NB4 (cell line): Measurements from ENCODE around the gene CEACAM21.

Experiments used
- DNase-seq: peaks from one replicate; pipeline ENCODE4 v3.0.0; 2010; ENCODE audit warnings: low read depth
- H3K4me3 ChIP-seq: one replicate; pipeline ENCODE4 v1.5.1; 2011; ENCODE audit warnings: mild to moderate bottlenecking, low read depth, low read length, moderate library complexity
- MAX ChIP-seq: IDR thresholded peaks from 2 replicates; pipeline ENCODE4 v1.6.1; 2011; ENCODE audit warnings: low read depth, low read length
- MYC ChIP-seq: IDR thresholded peaks from 2 replicates; pipeline ENCODE4 v1.6.1; 2011; ENCODE audit warnings: low read depth, low read length
- POLR2A ChIP-seq: IDR thresholded peaks from 2 replicates; pipeline ENCODE4 v1.6.1; 2011; ENCODE audit warnings: mild to moderate bottlenecking; ENCODE audit not compliant: insufficient read length; ENCODE audit errors: extremely low read depth
- TF ChIP-seq, protein P1 (sequence below): IDR thresholded peaks from one replicate; pipeline ENCODE4 v1.5.1; 2012; ENCODE audit warnings: low read depth, low read length

Gene CEACAM21

DNA sequence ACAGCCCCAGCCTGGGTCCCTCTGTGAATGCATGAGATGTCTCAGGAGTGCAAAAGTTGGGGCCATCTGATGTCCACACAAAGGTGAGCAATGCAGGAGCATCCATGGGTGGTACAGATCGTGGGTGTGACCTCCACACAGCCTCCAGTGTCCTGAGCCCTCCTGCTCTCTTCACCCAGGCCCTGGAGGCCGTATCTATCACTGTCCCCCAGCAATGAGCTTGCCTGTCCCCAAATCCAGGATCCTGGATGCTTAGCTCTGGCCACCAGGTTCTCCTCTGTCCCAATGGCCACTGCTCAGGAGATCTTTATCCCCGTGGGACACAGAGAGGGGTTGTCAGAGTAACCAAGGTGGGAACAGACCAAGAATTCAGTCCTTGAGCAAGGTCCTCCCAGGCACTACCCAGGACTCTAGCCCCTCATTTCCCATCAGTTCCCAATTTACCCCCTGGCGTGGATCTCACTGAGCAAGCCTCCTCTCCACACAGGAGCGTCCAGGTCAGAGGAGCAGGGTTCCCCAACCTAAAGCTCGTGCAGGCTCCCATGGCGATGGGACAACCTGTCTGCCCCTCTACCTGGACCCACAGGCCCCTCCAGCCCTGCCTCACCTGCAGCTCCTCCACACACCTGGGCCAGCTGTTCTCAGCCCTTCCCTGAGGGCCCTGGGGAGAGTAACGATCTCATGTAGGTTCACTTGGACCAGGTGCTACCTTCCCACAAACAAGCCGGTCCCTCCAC, 11.3 kb downstream of the CEACAM21 start:
- TF ChIP-seq, protein P1, sequence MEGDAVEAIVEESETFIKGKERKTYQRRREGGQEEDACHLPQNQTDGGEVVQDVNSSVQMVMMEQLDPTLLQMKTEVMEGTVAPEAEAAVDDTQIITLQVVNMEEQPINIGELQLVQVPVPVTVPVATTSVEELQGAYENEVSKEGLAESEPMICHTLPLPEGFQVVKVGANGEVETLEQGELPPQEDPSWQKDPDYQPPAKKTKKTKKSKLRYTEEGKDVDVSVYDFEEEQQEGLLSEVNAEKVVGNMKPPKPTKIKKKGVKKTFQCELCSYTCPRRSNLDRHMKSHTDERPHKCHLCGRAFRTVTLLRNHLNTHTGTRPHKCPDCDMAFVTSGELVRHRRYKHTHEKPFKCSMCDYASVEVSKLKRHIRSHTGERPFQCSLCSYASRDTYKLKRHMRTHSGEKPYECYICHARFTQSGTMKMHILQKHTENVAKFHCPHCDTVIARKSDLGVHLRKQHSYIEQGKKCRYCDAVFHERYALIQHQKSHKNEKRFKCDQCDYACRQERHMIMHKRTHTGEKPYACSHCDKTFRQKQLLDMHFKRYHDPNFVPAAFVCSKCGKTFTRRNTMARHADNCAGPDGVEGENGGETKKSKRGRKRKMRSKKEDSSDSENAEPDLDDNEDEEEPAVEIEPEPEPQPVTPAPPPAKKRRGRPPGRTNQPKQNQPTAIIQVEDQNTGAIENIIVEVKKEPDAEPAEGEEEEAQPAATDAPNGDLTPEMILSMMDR = no peak
- TF ChIP-seq MAX (no peak), MYC (no peak), POLR2A (no peak)
- no peak for DNase-seq
- H3K4me3 ChIP-seq = no peak overlapping the region

DNA sequence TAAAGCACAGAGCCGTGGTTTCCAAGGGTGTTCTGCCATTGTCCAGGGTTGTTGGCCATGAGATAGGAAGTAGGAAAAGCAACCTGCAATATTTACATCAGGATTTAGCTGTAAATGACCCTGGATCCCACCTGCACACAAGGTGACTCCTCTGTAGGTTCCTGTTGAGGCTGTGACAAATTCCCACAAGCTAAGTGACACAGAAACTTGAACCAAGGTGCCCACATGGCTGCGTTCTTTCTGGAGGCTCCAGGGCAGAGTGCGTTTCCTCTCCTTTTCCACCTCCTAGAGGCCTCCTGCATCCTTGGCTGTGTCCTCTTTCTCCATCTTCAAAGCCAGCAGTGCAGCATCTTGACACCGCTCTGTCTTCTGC, 11.9 kb downstream of the CEACAM21 start:
- TF ChIP-seq MAX = no peak
- no peak for DNase-seq
- H3K4me3 ChIP-seq = no peak overlapping the region

DNA sequence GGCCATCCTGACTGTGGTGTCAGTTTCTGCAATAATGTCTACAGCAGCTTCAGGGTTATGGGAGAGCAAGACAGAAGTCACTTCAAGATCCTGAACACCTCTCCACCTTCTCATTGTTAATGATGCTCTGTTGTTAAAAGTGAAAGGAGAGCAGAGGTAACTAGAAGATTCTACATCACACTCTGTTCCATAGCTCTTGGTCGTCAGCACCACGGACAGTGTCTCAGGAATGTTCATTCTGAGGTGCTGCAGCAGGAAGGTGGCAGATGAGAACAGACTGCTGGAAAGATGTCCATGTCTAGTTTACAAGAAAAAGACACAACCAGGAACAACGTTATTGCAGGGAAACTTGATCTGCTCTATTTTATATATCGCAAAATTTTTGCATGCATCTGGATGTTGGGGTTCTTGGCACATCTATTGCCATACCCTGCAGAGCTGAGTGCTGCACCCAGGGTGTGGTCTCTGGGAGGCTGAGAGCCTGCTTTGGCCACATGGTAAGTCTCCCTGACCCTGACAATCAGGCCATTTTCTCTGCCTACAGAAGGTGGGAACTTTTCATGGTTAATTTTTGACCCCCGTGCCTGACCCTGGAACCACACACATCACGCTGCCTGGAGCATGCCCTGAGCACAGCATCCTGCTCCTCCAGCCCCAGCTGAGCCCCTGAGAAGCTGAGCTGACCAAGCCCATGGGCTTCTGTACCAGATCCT, 12.7 kb downstream of the CEACAM21 start:
- DNase-seq = peak; percentile 15
- TF ChIP-seq MAX = no peak
- TF ChIP-seq, protein P1 = no peak
- TF ChIP-seq MYC = no peak
- TF ChIP-seq POLR2A = no peak
- no peak overlapping the region for H3K4me3 ChIP-seq

DNA sequence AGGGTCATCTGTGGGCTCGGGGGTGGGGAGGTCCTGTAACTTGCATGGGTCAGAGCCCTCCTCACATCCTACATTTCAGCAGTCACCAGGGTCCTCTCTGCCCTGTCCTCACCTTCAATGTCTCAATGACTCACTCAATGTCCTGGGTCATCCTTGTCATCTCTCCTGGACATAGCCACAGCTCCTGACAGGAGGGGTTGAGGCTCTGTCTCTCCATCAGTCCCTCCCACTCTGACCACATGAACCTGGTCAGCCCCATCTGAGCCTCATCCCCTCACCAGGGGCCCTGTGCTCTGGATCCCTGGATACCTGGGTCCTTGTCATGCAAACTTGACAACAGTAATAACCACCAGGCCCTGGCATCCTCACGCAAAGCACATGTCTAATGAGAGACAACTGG, 13.4 kb downstream of the CEACAM21 start:
- no peak for DNase-seq
- TF ChIP-seq MYC (no peak), MAX (no peak), POLR2A (no peak)
- TF ChIP-seq, protein P1 = no peak
- H3K4me3 ChIP-seq = no peak overlapping the region

GRCh38 chr19:41590936-41591335, 15.0 kb downstream of the CEACAM21 start:
- no peak for DNase-seq

More at GRCh38 chr19:41590936-41591335, 15.0 kb downstream of the CEACAM21 start:
- TF ChIP-seq MYC (no peak), POLR2A (no peak), MAX (no peak)
- TF ChIP-seq, protein P1 = no peak
- no peak overlapping the region for H3K4me3 ChIP-seq
